ENCODE data around the gene SEMA6B.

SEMA6B gene

GRCh38 chr19:4567584-4568071, 8.1 kb upstream of the SEMA6B start (continued):
- TF ChIP-seq ZNF398 (tag by site-specific recombination; IDR thresholded peaks at IDR 0.05) (no peak), ZBTB10 (tag by site-specific recombination; IDR thresholded peaks at IDR 0.05) (no peak), ZNF830 (tag by site-specific recombination; IDR thresholded peaks at IDR 0.05; ENCODE audit: low read depth) (no peak), INSM2 (tag by site-specific recombination; IDR thresholded peaks at IDR 0.05) (0 out of 2 replicates have a peak, but pooled peaks have one; percentile 39), ZNF341 (tag by site-specific recombination; IDR thresholded peaks at IDR 0.05; ENCODE audit: low read depth) (peak; percentile 68; the same call in 1 of the 2 replicates), ZNF10 (tag by site-specific recombination; IDR thresholded peaks at IDR 0.05) (no peak), EGR2 (tag by site-specific recombination; IDR thresholded peaks at IDR 0.05; ENCODE audit: low read depth) (peak; percentile 47; the same call in 1 of the 2 replicates), SCRT2 (tag by site-specific recombination; IDR thresholded peaks at IDR 0.05) (no peak), YY2 (tag by site-specific recombination; IDR thresholded peaks at IDR 0.05) (no peak), ZNF600 (tag by site-specific recombination; IDR thresholded peaks at IDR 0.05) (peak; percentile 39; the same call in 1 of the 2 replicates), HIC1 (tag by site-specific recombination; IDR thresholded peaks at IDR 0.05) (peak; percentile 61), ZSCAN23 (tag by site-specific recombination; IDR thresholded peaks at IDR 0.05) (peak; percentile 28; the same call in 1 of the 2 replicates), ZNF138 (tag by site-specific recombination; IDR thresholded peaks at IDR 0.05; ENCODE audit: borderline replicate concordance) (no peak), ZNF580 (tag by site-specific recombination; IDR thresholded peaks at IDR 0.05) (peak; percentile 92), ZNF394 (tag by site-specific recombination; IDR thresholded peaks at IDR 0.05; ENCODE audit: borderline replicate concordance) (no peak), ZNF626 (tag by site-specific recombination; IDR thresholded peaks at IDR 0.05) (no peak), ZNF157 (tag by site-specific recombination; IDR thresholded peaks at IDR 0.05) (no peak), ZNF366 (tag by site-specific recombination; conservative IDR thresholded peaks at IDR 0.05) (peak; percentile 69; the same call in 1 of the 2 replicates), PATZ1 (tag by site-specific recombination; IDR thresholded peaks at IDR 0.05) (peak; percentile 39; the same call in 1 of the 2 replicates), CTCF (tag by site-specific recombination; IDR thresholded peaks at IDR 0.05) (peak; percentile 92), GLIS1 (tag by site-specific recombination; IDR thresholded peaks at IDR 0.05) (no peak), KLF8 (tag by site-specific recombination; IDR thresholded peaks at IDR 0.05) (peak; percentile 63; the same call in 1 of the 2 replicates), KLF1 (tag by site-specific recombination; IDR thresholded peaks at IDR 0.05) (no peak), ZNF561 (tag by site-specific recombination; IDR thresholded peaks at IDR 0.05; ENCODE audit: borderline replicate concordance) (no peak), ZNF354C (tag by site-specific recombination; IDR thresholded peaks at IDR 0.05; ENCODE audit: borderline replicate concordance, low read depth) (no peak), ZBTB26 (tag by site-specific recombination; optimal IDR thresholded peaks at IDR 0.05) (peak; percentile 20)

All from HEK293 (cell line).